DOHH2 (cell line): ENCODE results near the gene UGT1A6.

Experiments used
- H3F3A ChIP-seq: fragments of 200-600 bp; sonication (generic), shearing (Covaris generic); 2 replicates; pipeline ENCODE4 v1.6.0; 2016; ENCODE audit warnings: antibody characterized with exemption, mild to moderate bottlenecking; ENCODE audit not compliant: control insufficient read depth, insufficient read depth
- H3K27ac ChIP-seq: fragments of 200-600 bp; sonication (generic); 2 replicates; pipeline ENCODE4 v1.5.1; 2014; ENCODE audit warnings: low read depth, mild to moderate bottlenecking, low read length, moderate library complexity
- H3K27me3 ChIP-seq: fragments of 200-600 bp; sonication (generic); 2 replicates; pipeline ENCODE4 v1.6.1; 2014; ENCODE audit warnings: mild to moderate bottlenecking, low read length, mixed read lengths; ENCODE audit not compliant: control insufficient read depth
- H3K36me3 ChIP-seq: fragments of 200-600 bp; sonication (generic); 2 replicates; pipeline ENCODE4 v1.6.1; 2014; ENCODE audit warnings: mild to moderate bottlenecking, low read length, moderate library complexity, mixed read lengths; ENCODE audit not compliant: control insufficient read depth
- H3K4me1 ChIP-seq: fragments of 200-600 bp; sonication (generic); 2 replicates; pipeline ENCODE4 v1.6.1; 2014; ENCODE audit warnings: mild to moderate bottlenecking, low read length, mixed read lengths; ENCODE audit not compliant: control insufficient read depth
- H3K4me2 ChIP-seq: fragments of 200-600 bp; sonication (generic); 2 replicates; pipeline ENCODE4 v1.6.0; 2014; ENCODE audit warnings: mild to moderate bottlenecking, low read length, moderate library complexity
- H3K4me3 ChIP-seq: fragments of 200-600 bp; sonication (generic); 2 replicates; pipeline ENCODE4 v1.5.1; 2014; ENCODE audit warnings: mild to moderate bottlenecking, low read length, mixed read lengths
- H3K79me2 ChIP-seq: fragments of 200-600 bp; sonication (generic); 2 replicates; pipeline ENCODE4 v1.6.1; 2014; ENCODE audit warnings: mild to moderate bottlenecking, low read length, mixed read lengths; ENCODE audit not compliant: control insufficient read depth
- H3K9me2 ChIP-seq: fragments of 200-600 bp; sonication (generic); replicated peaks from 2 replicates; pipeline ENCODE4 v1.6.1; 2014; ENCODE audit warnings: mild to moderate bottlenecking, low read length, mixed read lengths; ENCODE audit not compliant: control insufficient read depth
- H3K9me3 ChIP-seq: fragments of 200-600 bp; sonication (generic); 2 replicates; pipeline ENCODE4 v1.6.1; 2014; ENCODE audit warnings: antibody characterized with exemption, low read length, mixed read lengths; ENCODE audit not compliant: control insufficient read depth, insufficient read depth
- H4K20me1 ChIP-seq: fragments of 200-600 bp; sonication (generic); 2 replicates; pipeline ENCODE4 v1.6.0; 2014; ENCODE audit warnings: low read depth, mild to moderate bottlenecking, antibody characterized with exemption, low read length, moderate library complexity; ENCODE audit not compliant: control insufficient read depth, insufficient read depth
- CTCF ChIP-seq: fragments of 200-600 bp; sonication (generic); IDR thresholded peaks from one replicate; pipeline ENCODE4 v1.5.1; 2014; ENCODE audit warnings: antibody characterized with exemption, mild to moderate bottlenecking, low read depth, low read length; ENCODE audit not compliant: poor library complexity, severe bottlenecking
- EZH2phosphoT487 ChIP-seq: fragments of 200-600 bp; sonication (generic); IDR thresholded peaks from 2 replicates; pipeline ENCODE4 v1.6.1; 2017; ENCODE audit warnings: borderline replicate concordance, mild to moderate bottlenecking, antibody characterized with exemption, low read length, moderate library complexity, mixed read lengths

The UGT1A6 gene

GRCh38 chr2:233656443-233656842 lies 36.2 kb upstream of the UGT1A6 start:
- Histone ChIP-seq H3K27me3 (0 out of 2 replicates have a peak, but pooled peaks cover 5% of the 10 kb centered on the region), H4K20me1 (no peaks in the 10 kb centered on the region), H3K9me2 (no peaks in the 10 kb centered on the region), H3K4me2 (no peak overlapping the region), H3F3A (no peaks in the 10 kb centered on the region), H3K4me3 (no peak overlapping the region), H3K79me2 (no peaks in the 10 kb centered on the region), H3K4me1 (no peaks in the 10 kb centered on the region), H3K9me3 (no peaks in the 10 kb centered on the region), H3K36me3 (no peaks in the 10 kb centered on the region), H3K27ac (no peak overlapping the region)
- no peak for TF ChIP-seq CTCF

GRCh38 chr2:233658610-233659009 lies 34.1 kb upstream of the UGT1A6 start:
- no peak overlapping the region for H3K27ac ChIP-seq

GRCh38 chr2:233663911-233664310 lies 28.8 kb upstream of the UGT1A6 start:
- TF ChIP-seq EZH2phosphoT487: no peak
- no peak for TF ChIP-seq CTCF
- Histone ChIP-seq H4K20me1 (no peaks in the 10 kb centered on the region), H3K4me1 (no peaks in the 10 kb centered on the region)

More at GRCh38 chr2:233658610-233659009, 34.1 kb upstream of the UGT1A6 start:
- Histone ChIP-seq H3K4me3 (no peak overlapping the region), H3K79me2 (no peaks in the 10 kb centered on the region), H3K27me3 (peaks cover 5% of the 10 kb centered on the region; the same call in 1 of the 2 replicates), H4K20me1 (no peaks in the 10 kb centered on the region), H3K9me2 (no peaks in the 10 kb centered on the region), H3F3A (no peaks in the 10 kb centered on the region), H3K4me1 (no peaks in the 10 kb centered on the region), H3K4me2 (no peak overlapping the region), H3K36me3 (no peaks in the 10 kb centered on the region), H3K9me3 (no peaks in the 10 kb centered on the region)
- TF ChIP-seq CTCF (no peak), EZH2phosphoT487 (no peak)

More at GRCh38 chr2:233663911-233664310, 28.8 kb upstream of the UGT1A6 start:
- Histone ChIP-seq H3K4me3 (no peak overlapping the region), H3K9me3 (no peaks in the 10 kb centered on the region), H3K27ac (no peak overlapping the region), H3K4me2 (no peak overlapping the region), H3K79me2 (no peaks in the 10 kb centered on the region), H3K9me2 (no peaks in the 10 kb centered on the region), H3K36me3 (no peaks in the 10 kb centered on the region), H3K27me3 (peaks cover 3% of the 10 kb centered on the region; the same call in 1 of the 2 replicates), H3F3A (no peaks in the 10 kb centered on the region)
